ENCODE data around the gene NINL.
A peak's percentile ranks its signal among the peaks of the same experiment; 100 is the strongest.

The NINL gene

GRCh38 chr20:25499855-25500434 lies 85.4 kb downstream of the NINL start:
- no peak for DNase-seq

DNA sequence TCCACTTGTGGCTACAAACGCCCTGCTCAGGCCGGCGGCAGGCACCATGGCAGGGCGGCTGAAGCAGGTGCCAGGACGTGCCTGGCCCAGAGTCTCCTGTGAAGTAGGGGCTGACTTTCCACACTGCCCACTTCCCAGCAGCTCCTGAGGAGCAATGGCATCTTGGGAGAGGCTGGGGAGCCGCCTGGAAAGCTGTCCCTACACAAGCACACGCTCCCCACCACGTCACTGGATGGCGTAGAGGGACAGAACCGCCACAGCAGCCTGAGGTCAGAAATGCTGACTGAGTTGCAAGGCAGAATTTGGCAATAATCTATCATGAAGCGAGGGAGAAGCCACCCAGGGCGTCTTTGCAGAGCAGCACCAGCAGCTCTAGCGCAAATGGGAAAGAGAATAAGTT lies 86.3 kb downstream of the NINL start:
- DNase-seq = no peak

- no peak for DNase-seq
Measured at GRCh38 chr20:25498280-25498606, 87.1 kb downstream of the NINL start.

GRCh38 chr20:25497586-25498279 lies 87.6 kb downstream of the NINL start:
- no peak for DNase-seq

DNA sequence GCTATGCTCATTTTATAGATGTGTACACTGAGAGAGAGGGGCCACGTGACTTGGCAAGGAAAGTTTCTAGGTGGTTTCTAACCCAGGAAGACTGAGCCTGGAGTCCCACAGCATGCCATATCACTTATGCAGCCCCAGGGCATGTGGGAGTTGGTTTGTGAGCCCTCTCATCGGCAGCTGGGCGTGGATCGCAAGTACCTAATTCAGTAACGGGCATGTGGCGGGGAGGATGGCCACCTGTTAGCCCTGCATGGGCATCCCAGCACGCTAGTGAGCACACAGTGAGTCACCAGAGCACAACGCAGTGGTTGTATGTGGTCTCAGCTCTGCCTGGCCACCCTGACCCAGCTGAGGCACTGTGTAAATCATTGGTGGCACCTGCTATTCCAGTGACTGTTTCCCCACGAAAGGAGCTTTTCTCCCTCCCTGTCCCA lies 88.3 kb downstream of the NINL start:
- no peak for DNase-seq

DNA sequence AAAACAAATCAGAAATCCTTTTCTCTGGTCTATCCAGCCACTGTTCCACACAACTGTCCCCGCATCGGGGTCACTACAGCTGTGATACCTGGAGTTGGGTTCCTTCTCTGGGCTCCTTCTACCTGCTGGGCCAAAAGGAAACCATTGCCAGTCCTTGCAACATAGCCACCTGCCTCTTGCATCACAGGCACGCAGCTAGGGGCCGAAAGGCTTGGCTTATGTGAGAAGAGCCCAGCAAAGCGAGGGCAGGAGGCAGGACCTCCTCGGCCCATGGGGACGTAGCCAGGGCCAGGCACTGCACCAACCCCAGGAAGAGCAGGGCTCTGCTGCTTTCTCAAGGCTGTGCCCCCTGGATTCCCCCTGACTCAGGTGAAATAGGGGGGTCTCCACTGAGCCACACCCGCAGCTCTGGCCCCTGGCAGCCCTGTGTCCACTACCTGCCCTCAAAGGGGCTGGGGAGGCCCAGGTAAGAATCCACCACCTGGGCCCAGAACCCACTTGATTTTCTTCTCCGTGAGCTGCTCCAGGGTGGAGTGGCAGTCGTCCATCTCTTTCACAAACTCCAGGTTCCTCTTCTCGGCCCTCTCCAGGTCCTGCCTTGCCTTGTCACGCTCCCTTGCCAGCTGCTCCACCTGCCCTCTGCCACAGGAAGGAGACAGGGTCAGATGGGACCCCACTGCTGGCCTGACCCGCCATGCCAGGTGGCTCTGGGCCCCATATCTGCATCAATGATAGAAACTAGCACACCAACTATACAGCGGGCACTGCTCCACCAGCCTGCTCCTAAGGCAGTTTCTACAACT lies 89.0 kb downstream of the NINL start:
- no peak for DNase-seq

DNA sequence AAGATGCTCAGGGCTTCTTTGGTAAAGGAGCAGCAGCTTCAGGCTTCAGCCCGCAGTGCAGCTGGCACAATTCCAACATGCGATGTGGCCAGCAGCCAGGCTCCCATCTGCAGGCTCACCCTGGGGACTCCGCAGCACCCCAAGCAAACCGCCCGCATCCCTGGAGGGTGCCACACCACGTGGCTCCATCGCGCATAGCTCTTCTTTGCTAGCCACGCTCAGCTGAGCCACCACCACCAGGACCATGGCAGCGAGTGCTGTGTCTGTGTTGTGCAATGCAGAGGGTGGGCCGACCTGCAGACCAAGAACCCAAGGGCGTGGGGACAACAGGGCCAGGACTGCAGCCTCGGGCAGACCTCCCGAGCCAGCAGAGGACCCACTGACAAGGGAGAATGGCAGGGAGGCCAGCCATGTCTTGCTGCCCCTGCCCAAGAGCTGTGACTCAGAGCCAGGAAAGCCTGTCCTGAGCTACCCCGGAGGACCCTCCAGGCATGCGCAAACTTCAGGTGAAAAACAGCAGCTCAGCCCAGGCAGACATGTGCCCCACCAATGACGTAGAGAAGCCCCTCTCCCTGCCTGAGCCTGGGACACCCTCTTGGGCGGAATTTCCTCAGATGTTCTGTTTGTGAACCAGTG lies 90.0 kb downstream of the NINL start:
- no peak for DNase-seq

GRCh38 chr20:25494506-25495188 lies 90.7 kb downstream of the NINL start:
- DNase-seq = no peak

DNA sequence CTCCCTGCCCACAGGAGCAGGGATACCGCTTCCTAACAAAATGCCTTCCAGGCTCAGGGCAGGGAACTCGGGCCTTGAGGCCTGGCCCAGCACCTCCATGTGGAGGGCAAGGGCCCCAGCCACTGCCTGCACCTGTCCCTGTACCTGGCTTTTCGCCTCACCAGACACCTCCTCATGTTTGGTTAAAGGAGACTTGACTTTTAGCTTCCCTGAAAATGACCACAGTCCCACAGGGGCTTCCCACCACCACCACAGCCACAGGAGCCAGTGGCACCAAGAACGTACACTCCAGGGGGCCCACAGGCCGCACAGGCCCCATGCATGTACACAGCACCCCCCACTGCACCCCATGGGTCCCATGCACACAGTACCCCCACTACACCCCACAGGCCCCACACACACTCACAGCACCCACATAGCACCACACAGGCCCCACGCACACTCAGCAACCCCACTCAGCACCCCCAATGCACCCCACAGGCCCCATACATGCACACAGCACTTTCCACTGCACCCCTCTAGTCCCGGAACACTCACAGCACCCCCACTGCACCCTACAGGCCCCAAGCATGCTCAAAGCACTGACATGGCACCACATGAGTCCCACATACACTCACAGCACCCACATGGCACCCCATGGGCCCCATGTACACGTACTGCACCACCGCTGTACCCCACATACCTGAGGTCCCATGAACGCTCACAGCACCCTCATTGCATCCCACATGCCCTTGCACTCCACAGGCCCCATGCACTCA lies 91.4 kb downstream of the NINL start:
- DNase-seq = no peak

DNA sequence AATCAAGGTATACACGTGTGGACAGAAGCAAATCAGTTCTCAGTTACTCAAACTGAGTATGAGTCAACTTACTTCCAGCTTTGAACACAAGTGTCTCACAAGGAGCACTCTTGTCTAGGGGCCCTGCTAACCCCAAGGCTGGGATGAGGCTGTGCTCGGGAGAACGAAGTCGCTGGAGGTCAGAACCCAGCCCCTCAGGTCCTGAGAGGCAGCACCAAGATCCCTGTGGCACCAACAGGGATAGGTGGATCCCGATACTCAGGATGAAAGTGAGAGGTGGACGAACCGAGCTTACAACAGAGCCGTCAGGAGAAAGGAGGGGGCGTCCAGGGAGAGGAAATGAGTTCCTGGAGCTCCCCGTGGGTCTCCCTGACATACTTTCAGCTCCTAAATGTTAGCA lies 92.2 kb downstream of the NINL start:
- DNase-seq = no peak

DNA sequence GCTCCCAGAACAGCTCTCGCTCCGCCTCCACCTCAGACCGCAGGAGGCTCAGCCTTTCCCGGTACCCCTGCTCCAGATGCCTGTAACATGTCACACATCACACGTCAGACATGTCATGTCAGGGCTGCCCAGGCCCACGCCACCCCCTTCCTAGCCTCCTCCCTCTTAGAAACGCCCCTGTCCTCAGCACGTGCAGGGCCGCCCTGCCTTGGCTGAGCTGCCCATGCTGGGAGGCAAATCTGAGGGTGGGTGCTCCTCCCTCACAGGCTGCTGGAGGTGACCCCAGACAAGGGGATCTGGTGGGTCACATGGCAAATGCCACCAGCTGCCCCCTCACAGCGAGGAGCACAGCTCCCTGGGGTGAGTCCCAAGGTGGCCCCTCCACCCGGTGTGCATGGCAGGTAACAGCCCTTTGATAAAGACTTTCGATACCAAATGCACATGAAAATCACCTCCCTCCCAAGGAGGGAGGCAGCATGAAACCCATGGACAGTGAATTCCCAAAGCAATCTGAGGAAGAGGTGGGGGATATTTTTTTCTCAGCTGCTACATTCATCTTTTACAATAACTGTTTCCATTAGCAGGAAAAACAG lies 93.8 kb downstream of the NINL start:
- DNase-seq = no peak

- DNase-seq = no peak
Measured at GRCh38 chr20:25490656-25491445, 94.5 kb downstream of the NINL start.

DNA sequence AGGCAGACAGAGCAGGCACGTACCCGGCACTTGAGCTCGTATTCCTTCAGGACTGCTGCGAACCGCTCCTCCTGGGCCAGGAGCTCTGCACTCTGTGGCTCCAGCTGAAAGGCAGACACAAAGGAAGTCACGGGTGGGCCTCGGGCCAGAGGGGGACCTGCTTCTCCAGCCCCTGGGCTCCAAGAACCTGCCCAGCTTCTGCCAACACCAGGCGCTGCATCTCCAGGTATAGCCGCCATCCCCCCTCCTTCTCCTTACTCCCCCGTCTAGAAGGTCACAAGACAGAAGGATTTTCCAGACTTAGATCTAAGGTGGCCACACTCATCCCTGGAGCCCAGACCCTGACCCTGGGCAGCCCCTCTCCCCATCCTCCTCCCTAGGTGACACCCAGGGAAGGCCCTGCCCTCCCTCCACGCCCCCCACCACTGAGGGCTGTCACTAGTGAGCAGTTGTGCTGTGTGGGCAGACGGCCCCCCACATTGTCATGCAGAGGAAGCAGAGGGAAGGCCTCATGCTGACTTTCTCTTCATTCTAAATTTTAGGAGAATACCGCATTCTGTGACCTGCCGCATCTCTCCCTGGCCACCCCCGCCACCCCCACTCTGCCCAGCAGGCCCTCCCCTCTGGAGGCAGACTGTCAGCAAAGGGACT lies 96.0 kb downstream of the NINL start:
- no peak for DNase-seq

DNA sequence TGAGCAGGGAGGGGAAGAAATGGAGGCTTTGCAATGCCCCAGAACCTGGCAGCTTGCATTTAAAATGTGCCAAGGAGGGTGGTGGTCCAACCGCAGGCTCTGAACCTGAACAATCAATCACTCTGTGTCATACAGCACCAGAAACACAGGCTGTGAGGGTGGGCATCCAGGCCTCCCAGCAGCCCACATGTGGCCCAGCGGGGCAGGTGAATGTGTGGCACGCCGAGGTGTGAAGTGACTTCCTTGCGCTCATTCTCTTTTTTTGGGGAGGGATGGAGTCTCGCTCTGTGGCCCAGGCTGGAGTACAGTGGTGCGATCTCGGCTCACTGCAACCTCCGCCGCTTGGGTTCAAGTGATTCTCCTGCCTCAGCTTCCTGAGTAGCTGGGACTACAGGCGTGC lies 97.4 kb downstream of the NINL start:
- DNase-seq = no peak

DNA sequence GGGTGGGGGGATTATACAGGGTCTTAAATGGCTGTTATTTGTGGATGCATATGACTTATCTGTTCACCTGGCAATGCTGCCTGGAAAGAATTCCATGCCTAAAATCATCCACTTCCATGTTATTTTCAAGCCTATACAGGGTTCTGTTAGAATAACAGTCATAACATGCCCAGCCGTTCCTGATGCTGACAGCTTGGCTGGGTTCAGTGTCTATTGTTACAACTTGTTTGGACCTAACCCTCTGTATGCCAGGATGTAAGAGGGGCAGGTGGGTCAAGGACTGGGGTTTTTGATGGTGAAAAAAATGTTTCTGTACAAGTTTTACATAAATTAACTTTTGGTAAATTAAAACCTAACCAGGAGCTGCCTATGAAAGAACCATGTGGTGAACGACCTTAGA lies 98.0 kb downstream of the NINL start:
- DNase-seq = no peak

DNA sequence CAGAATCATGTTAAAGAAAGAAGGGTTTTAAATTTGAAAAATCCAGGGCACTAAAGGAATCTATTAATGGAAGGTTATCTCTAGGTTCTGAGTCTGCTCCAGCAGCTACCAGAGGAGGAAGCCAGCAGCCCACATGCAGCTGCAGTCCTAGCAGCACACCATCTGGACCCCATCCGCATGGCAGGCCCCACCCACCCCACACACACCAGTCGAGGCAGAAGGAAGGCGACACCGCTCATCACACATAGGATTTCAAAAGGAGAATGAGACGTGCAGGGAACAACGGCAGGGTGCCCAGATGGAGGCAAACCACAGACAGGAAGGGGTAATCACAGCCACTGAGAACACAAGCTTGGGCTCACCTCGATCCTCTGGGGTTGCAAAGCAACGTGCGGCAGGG lies 99.0 kb downstream of the NINL start:
- DNase-seq = peak; percentile 13

GRCh38 chr20:25485872-25486271 lies 99.5 kb downstream of the NINL start:
- no peak for DNase-seq

DNA sequence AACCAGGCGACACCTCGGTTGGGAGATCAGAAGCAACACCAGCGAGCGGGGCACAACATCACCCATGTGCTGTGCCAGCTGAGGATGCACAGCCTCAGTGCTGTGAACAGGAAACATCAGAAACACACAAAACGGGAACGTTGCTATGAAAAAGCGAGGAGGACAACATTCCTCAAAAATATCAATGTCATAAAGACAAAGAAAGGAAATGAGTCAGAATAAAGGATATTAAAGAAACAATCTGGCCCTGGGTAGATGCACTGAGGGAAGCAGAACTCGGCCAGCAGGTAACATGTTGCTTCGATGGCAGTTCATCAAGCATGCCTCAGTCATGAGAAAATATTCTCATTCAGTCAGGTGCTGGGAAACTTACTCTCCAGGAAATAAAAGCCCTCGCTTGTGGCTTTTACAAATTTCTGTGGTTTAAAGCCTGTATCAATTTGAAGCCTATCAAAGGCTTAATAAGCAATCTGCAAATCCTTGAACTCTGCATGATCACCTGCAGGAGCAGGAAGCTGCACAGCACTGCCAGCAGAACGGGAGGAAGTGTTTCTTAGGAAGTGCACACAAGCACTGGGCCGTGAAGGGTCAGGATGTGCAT lies 100.3 kb downstream of the NINL start:
- DNase-seq = peak; percentile 36

DNA sequence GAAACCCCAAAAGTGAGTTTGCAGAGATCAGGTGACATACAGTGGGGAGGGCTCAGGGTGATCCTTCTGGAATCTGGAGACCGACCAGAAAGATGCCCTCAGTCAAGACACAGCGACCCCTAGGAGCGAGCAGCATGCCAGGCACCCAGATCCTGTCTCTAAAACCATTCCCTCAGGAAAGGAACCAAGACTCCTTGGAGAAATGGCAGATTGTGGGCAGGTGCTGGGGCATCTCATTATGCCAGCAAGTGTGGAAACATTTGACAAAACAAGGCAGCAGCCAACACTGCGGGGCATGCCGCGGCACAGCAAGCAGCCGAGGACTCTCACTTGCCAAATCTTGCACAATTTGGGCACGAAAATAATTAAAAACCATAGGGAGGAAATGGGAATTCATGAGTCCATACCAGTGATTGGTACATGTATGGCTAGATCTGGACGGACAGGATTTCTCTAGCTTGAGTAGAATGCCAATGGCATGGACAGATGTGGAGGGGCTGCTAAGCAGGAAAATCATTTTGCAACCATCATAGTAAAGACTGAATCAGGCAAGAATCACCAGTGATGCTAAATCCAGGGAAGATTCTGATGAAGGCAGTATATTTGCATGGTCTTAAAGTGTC lies 101.0 kb downstream of the NINL start:
- DNase-seq = no peak
